WERI-Rb-1 (cell line): ENCODE measurements around the gene ARF4.

Source experiments
- DNase-seq: peaks from one replicate; pipeline ENCODE4 v3.0.0-alpha.2; 2020
- H3K27ac ChIP-seq: fragments of 250-450 bp; sonication (Bioruptor Pico); 2 replicates; pipeline ENCODE4 v1.5.1; 2020; ENCODE audit warnings: mild to moderate bottlenecking, moderate library complexity
- H3K27me3 ChIP-seq: fragments of 250-450 bp; sonication (Bioruptor Pico); 2 replicates; pipeline ENCODE4 v1.5.1; 2021; ENCODE audit warnings: mild to moderate bottlenecking, low read depth, moderate library complexity; ENCODE audit not compliant: insufficient read depth, severe bottlenecking
- H3K36me3 ChIP-seq: fragments of 250-450 bp; sonication (Bioruptor Pico); 2 replicates; pipeline ENCODE4 v1.5.1; 2020; ENCODE audit warnings: mild to moderate bottlenecking, moderate library complexity
- H3K4me3 ChIP-seq: 2 replicates; pipeline ENCODE4 v1.5.1; 2011; ENCODE audit warnings: low read depth, mild to moderate bottlenecking, control low read depth, low read length
- H3K9me3 ChIP-seq: fragments of 250-450 bp; sonication (Bioruptor Pico); 2 replicates; pipeline ENCODE4 v1.5.1; 2021; ENCODE audit warnings: mild to moderate bottlenecking, moderate library complexity; ENCODE audit not compliant: severe bottlenecking
- TF ChIP-seq, protein P1 (sequence below): IDR thresholded peaks from 2 replicates; pipeline ENCODE4 v1.5.1; 2011; ENCODE audit warnings: low read depth, mild to moderate bottlenecking, control low read depth, inconsistent platforms, low read length

Gene ARF4

DNA sequence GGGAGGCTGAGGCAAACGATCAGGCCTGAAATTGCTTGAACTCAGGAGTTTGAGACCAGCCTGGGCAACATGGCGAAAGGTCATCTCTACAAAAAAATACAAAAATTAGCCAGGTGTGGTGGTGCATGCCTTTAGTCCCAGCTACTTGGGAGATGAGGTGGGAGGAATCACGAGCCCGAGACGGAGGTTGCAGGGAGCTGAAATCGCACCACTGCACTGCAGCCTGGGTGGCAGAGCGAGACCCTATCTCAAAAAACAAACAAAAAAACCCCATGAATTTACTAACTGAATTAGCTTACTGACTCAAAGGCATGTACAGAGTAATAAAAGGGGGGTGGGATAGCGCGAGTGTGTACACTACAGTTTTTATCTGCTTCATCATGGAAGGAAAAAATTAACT lies 19.3 kb downstream of the ARF4 start:
- H3K9me3 ChIP-seq, result no peaks in the 10 kb centered on the region
- no peak for DNase-seq
- no peak overlapping the region for H3K27ac ChIP-seq
- H3K27me3 ChIP-seq, result no peaks in the 10 kb centered on the region
- no peak overlapping the region for H3K4me3 ChIP-seq
- TF ChIP-seq, protein P1, sequence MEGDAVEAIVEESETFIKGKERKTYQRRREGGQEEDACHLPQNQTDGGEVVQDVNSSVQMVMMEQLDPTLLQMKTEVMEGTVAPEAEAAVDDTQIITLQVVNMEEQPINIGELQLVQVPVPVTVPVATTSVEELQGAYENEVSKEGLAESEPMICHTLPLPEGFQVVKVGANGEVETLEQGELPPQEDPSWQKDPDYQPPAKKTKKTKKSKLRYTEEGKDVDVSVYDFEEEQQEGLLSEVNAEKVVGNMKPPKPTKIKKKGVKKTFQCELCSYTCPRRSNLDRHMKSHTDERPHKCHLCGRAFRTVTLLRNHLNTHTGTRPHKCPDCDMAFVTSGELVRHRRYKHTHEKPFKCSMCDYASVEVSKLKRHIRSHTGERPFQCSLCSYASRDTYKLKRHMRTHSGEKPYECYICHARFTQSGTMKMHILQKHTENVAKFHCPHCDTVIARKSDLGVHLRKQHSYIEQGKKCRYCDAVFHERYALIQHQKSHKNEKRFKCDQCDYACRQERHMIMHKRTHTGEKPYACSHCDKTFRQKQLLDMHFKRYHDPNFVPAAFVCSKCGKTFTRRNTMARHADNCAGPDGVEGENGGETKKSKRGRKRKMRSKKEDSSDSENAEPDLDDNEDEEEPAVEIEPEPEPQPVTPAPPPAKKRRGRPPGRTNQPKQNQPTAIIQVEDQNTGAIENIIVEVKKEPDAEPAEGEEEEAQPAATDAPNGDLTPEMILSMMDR, result no peak
- H3K36me3 ChIP-seq, result peaks cover 76% of the 10 kb centered on the region

DNA sequence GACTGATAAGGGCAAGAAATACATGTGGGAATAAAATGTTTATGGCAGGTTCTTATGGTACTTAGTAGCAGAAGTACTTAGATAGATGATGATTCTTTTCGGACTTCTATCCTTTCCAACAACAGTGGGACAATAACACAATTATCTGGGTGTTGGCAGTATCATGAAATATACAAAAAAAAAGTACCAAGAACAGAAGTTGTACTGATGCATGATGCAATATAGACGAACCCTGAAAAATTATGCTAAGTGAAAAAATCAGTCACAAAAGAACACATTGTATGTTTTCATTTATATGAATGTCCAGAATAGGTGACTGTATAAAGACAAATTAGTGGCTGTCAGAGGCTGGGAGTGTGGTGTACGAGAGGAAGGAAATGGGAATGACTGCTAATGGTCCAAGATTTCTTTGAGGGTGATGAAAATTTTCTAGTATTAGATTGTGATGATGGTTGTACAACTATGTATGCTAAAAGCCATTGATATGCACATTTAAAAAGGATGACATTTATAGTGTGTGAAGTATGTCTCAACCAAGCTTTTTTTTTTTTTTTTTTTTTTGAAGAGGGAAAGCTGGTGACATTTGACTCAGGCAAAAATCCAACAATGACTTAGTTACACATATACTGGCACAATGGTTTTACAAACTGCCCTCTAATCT lies 21.0 kb downstream of the ARF4 start:
- Histone ChIP-seq H3K9me3 (no peaks in the 10 kb centered on the region), H3K27ac (no peak overlapping the region), H3K27me3 (no peaks in the 10 kb centered on the region), H3K4me3 (no peak overlapping the region), H3K36me3 (peaks cover 81% of the 10 kb centered on the region)
- DNase-seq, result no peak
- TF ChIP-seq, protein P1, result no peak

DNA sequence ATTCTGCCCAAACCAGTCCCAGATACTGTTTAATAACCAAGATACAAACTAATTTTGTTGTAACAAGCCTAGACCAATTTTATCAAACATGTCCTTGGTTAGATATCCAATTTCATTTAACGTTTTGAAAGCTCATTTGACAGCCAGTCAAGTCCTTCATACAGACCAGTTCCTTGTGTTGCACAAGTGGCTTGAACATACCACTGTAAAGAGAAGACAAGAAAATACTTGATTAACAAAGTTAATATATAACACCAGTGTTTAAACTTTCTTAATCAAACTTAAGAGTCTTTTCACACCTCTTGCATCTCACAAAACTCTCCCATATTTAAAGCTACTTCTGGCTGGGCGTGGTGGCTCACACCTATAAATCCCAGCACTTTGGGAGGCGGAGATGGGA lies 25.0 kb downstream of the ARF4 start:
- DNase-seq, result no peak
- peaks cover 52% of the 10 kb centered on the region for H3K36me3 ChIP-seq

DNA sequence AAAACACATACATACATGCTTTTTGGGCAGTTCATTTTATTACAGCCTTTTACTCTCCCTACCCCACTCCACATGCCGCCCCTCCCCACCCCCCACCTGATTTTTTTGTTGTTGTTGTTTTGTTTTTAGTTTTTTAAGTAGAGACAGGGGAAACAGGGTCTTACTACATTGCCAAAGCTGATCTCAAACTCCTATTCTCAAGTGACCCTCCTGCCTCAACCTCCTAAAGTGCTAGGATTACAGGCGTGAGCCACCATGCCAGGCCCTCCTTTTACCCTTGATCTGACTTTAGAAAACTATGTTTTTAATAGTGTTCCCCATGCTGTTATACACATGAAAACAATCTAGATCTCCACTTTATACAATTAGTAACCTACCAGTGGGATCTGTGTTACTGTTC lies 26.3 kb downstream of the ARF4 start:
- H3K27ac ChIP-seq, result no peak overlapping the region
- TF ChIP-seq, protein P1, result no peak
- no peak for DNase-seq
- peaks cover 50% of the 10 kb centered on the region for H3K36me3 ChIP-seq
- H3K4me3 ChIP-seq, result no peak overlapping the region
- no peaks in the 10 kb centered on the region for H3K27me3 ChIP-seq
- no peaks in the 10 kb centered on the region for H3K9me3 ChIP-seq

More for the DNA sequence above, 25.0 kb downstream of the ARF4 start:
- Histone ChIP-seq H3K4me3 (no peak overlapping the region), H3K27ac (no peak overlapping the region), H3K27me3 (no peaks in the 10 kb centered on the region), H3K9me3 (no peaks in the 10 kb centered on the region)
- TF ChIP-seq, protein P1, result no peak

DNA sequence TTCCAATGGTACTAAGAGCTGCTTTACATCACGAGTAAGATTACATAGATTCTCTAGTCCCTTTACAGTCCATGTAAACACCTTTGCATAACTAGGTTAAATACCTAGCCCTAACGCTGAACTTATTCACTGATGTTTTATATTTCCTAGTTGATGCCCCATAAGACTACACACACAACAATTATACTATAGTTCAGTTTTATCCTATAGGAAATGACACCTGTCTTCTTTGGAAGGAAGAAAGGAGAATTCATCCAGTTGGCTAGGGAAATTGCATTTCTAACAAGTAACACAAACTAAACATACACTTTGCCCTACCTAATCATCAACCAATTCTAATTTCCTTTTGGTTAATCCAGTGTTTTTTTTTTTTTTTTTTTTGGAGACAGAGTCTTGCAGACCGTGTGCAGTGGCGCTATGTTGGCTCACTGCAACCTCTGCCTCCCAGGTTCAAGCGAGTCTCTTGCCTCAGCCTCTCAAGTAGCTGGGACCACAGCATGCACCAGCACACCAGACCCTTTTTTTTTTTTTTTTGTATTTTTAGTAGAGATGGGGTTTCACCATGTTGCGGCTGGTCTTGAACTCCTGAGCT lies 27.2 kb downstream of the ARF4 start:
- no peaks in the 10 kb centered on the region for H3K9me3 ChIP-seq
- TF ChIP-seq, protein P1, result no peak
- peaks cover 51% of the 10 kb centered on the region for H3K36me3 ChIP-seq
- no peak overlapping the region for H3K4me3 ChIP-seq
- no peak overlapping the region for H3K27ac ChIP-seq
- no peaks in the 10 kb centered on the region for H3K27me3 ChIP-seq
- DNase-seq, result no peak

DNA sequence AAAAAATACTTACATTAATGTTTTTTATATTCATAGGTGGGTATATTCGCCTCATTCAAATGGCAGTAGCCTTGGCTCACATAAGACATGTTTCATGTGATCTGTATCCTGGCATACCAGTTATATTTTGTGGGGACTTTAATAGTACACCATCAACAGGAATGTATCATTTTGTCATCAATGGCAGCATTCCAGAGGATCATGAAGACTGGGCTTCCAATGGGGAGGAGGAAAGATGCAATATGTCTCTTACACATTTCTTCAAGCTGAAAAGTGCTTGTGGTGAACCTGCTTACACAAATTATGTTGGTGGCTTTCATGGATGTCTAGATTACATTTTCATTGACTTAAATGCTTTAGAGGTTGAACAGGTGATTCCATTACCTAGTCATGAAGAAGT lies 37.6 kb downstream of the ARF4 start:
- Histone ChIP-seq H3K27me3 (no peaks in the 10 kb centered on the region), H3K9me3 (no peaks in the 10 kb centered on the region), H3K27ac (no peak overlapping the region), H3K4me3 (no peak overlapping the region), H3K36me3 (peaks cover 47% of the 10 kb centered on the region)
- TF ChIP-seq, protein P1, result no peak
- no peak for DNase-seq
